Measurements from ENCODE around the gene DNPH1. TPM values are rescaled to one million over a fixed set of nuclear protein-coding genes. Genes with fewer than 3 reads are reported as not detected.

The DNPH1 gene
- total RNA-seq, 1 donor from 2014 or later = 3.5 TPM

DNA sequence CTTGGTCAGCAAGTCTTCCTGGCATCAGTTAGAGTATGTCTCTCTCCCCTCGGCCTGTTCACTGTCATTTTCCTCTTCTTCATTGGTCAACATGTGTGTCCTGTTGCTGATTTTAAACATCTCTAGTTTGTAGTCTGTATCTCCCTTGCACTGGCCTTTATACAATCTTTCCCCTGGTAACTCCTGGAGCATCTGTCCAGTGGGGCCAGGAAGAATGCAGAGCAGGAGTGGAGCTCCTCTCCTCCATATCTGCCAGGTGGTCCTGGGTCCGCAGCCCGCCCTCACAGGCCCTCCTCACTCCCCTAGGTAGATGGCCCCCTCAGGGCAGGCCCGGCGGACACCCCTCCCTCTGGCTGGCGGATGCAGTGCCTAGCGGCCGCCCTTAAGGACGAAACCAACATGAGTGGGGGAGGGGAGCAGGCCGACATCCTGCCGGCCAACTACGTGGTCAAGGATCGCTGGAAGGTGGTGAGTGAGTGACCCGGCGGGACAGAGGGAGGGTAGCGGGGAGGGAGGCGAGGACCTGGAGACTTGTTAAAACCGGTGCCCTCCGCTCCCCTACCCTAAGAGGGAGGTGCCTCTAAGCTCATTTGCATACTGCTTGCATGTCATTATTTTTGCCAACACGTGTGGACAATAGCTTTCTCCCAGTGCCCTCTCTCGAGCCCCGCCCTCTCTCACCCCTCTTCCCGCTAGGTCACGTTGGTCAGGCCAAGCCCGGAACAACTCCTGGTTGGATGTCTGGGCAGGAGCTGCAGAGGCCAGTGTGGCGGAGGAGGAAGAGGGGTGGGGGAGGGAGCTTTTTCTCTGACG is 17.2 kb upstream of the DNPH1 start:
- TF ChIP-seq, protein P1, sequence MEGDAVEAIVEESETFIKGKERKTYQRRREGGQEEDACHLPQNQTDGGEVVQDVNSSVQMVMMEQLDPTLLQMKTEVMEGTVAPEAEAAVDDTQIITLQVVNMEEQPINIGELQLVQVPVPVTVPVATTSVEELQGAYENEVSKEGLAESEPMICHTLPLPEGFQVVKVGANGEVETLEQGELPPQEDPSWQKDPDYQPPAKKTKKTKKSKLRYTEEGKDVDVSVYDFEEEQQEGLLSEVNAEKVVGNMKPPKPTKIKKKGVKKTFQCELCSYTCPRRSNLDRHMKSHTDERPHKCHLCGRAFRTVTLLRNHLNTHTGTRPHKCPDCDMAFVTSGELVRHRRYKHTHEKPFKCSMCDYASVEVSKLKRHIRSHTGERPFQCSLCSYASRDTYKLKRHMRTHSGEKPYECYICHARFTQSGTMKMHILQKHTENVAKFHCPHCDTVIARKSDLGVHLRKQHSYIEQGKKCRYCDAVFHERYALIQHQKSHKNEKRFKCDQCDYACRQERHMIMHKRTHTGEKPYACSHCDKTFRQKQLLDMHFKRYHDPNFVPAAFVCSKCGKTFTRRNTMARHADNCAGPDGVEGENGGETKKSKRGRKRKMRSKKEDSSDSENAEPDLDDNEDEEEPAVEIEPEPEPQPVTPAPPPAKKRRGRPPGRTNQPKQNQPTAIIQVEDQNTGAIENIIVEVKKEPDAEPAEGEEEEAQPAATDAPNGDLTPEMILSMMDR (IDR thresholded peaks at IDR 0.05; ENCODE audit: partially characterized antibody, unreplicated experiment) = no peak
- DNase-seq = peak; percentile 78
- no peaks in the 10 kb centered on the region for H3K36me3 Mint-ChIP-seq (ENCODE audit: unreplicated experiment)
- peaks cover 4% of the 10 kb centered on the region for H3K9me3 Mint-ChIP-seq (ENCODE audit: unreplicated experiment)
- peak overlapping the region; percentile 54 for H3K27ac Mint-ChIP-seq (ENCODE audit: unreplicated experiment)
- peak overlapping the region; percentile 92 for H3K4me3 Mint-ChIP-seq (ENCODE audit: unreplicated experiment)
- peaks cover 13% of the 10 kb centered on the region for H3K27me3 Mint-ChIP-seq (ENCODE audit: unreplicated experiment)
- peaks cover 11% of the 10 kb centered on the region for H3K4me1 Mint-ChIP-seq (ENCODE audit: low read depth, unreplicated experiment)

DNA sequence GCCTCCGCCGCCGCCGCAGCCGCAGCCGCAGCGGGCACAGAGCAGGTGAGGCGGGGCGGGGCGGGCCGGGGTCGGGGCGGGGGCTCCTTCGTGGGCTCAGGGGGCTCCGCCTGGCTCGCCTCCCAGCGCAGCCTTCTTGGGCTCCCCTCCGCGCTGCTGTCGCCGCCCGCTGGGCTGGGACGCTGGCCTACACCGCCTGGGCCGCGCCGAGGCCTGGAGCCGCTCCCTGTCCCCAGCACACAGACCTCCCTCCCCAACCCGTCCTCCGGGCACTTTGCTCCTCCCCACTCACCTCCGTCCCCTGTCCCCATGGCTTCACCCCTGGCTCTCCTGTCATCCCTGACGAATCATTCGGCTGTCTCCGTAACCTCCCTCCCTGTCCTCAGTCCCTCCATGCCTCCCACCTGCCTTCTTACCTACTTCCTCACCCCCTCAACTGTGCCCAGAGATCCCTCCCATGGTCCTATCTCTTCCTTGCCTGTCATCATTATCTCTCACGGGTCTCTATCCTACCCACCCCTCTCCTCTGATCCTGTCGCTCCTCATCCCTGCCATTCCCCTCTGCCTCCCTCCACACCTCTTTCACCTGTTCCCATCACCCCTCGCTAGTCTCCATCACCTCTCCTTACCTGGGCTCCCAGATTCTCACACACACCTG is 14.5 kb upstream of the DNPH1 start:
- H3K27ac Mint-ChIP-seq (ENCODE audit: unreplicated experiment) = no peak overlapping the region
- H3K9me3 Mint-ChIP-seq (ENCODE audit: unreplicated experiment) = no peaks in the 10 kb centered on the region
- peak; percentile 40 for DNase-seq
- TF ChIP-seq, protein P1 (IDR thresholded peaks at IDR 0.05; ENCODE audit: partially characterized antibody, unreplicated experiment) = no peak
- no peak overlapping the region for H3K4me3 Mint-ChIP-seq (ENCODE audit: unreplicated experiment)
- H3K36me3 Mint-ChIP-seq (ENCODE audit: unreplicated experiment) = no peaks in the 10 kb centered on the region
- H3K27me3 Mint-ChIP-seq (ENCODE audit: unreplicated experiment) = peaks cover 21% of the 10 kb centered on the region
- H3K4me1 Mint-ChIP-seq (ENCODE audit: low read depth, unreplicated experiment) = peaks cover 2% of the 10 kb centered on the region

DNA sequence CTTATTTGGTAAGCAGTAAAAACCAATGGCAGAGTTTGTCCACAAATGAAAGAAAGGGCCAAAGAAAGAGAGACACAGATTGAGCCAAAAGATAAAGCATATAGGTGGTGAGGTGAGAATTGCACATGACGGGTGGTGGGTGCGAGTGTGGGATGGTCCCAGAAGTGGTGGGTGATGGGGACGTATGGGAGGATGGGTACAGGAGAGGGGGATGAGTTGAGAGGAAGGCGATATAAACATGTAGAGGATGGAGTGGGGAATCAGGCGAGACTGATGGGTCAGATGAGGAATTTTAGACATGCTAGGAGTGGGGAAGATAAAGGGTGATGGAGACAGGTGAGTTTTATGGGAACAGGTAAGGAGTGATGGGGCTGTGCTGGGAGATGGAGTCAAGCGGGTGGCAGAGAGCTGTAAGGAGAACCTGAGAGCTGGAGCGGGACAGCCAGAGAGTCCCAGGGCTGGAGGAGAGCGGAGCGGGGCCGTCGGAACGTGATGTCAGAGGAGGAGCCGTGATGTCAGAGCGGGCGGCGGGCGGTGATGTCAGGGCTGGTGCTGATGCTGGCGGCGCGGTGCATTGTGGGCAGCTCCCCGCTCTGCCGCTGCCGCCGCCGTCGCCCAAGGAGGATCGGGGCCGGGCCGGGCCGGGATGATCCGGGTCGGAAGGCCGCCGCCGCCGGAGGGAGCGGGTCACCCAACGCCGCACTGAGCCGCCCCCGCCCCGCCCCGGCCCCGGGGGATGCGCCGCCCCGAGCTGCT is 13.8 kb upstream of the DNPH1 start, which contains the start of gene TTBK1:
Gene TTBK1 (plus strand): TSS at position 574 of the 756 bp plus-strand sequence. CDS start 3,180 bp downstream, outside the sequence.
- no peak within 1 kb of the TSS for H3K27ac Mint-ChIP-seq (ENCODE audit: unreplicated experiment)
- H3K9me3 Mint-ChIP-seq (ENCODE audit: unreplicated experiment) = no peaks in the 10 kb centered on the region
- peaks cover 2% of the 10 kb centered on the region for H3K4me1 Mint-ChIP-seq (ENCODE audit: low read depth, unreplicated experiment)
- TF ChIP-seq, protein P1 (IDR thresholded peaks at IDR 0.05; ENCODE audit: partially characterized antibody, unreplicated experiment) = no peak
- H3K36me3 Mint-ChIP-seq (ENCODE audit: unreplicated experiment) = no peaks in the 10 kb centered on the region
- H3K27me3 Mint-ChIP-seq (ENCODE audit: unreplicated experiment) = peaks cover 21% of the 10 kb centered on the region
- no peak within 1 kb of the TSS for H3K4me3 Mint-ChIP-seq (ENCODE audit: unreplicated experiment)
- DNase-seq = peak; percentile 87

DNA sequence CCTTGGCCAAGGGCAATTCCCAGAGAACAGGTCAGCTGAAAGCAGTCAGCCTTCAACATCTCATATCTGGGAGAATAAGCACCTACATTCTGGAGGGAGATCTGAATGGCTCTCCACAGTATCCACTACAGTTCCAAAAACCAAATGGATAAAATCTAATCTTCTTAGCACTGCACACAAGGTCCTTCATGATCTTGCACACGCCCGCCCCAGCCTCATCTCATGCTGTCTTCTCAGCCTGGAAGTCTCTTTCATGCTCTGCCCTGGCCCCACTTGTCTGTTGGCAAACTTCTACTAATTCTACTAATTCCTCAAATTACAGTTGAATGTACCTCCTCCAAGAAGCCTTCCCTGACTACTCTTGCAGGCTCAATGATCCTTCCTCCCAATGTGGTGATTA is 12.2 kb upstream of the DNPH1 start:
- Mint-ChIP-seq H3K36me3 (ENCODE audit: unreplicated experiment) (peaks cover 5% of the 10 kb centered on the region), H3K4me3 (ENCODE audit: unreplicated experiment) (no peak overlapping the region), H3K27ac (ENCODE audit: unreplicated experiment) (no peak overlapping the region), H3K4me1 (ENCODE audit: low read depth, unreplicated experiment) (peaks cover 2% of the 10 kb centered on the region), H3K27me3 (ENCODE audit: unreplicated experiment) (peaks cover 20% of the 10 kb centered on the region), H3K9me3 (ENCODE audit: unreplicated experiment) (no peaks in the 10 kb centered on the region)
- DNase-seq = no peak
- TF ChIP-seq, protein P1 (IDR thresholded peaks at IDR 0.05; ENCODE audit: partially characterized antibody, unreplicated experiment) = no peak
